ENCODE data around the gene TRA2A.

Gene TRA2A

GRCh38 chr7:23474094-23474828, 57.5 kb downstream of the TRA2A start:
- peaks cover 83% of the 10 kb centered on the region for H3K79me2 ChIP-seq (ENCODE audit: control insufficient read depth, low read length)
- H3K27ac ChIP-seq (ENCODE audit: low read depth, low read length) = peak overlapping the region; percentile 95
- peak overlapping the region; percentile 75 for H3K4me3 ChIP-seq (ENCODE audit: low read length)
- H3K27me3 ChIP-seq (ENCODE audit: control insufficient read depth, low read length) = no peaks in the 10 kb centered on the region
- TF ChIP-seq CTCF (IDR thresholded peaks at IDR 0.05; ENCODE audit: low read depth, low read length, poor library complexity, severe bottlenecking) (no peak), EZH2phosphoT487 (IDR thresholded peaks at IDR 0.05; ENCODE audit: borderline replicate concordance, low read length) (no peak)
- H3F3A ChIP-seq (ENCODE audit: control insufficient read depth, insufficient read depth) = peaks cover 57% of the 10 kb centered on the region
- no peaks in the 10 kb centered on the region for H4K20me1 ChIP-seq (ENCODE audit: control insufficient read depth, insufficient read depth, low read depth, low read length)
- H3K9me2 ChIP-seq (replicated peaks; ENCODE audit: control insufficient read depth, low read length) = no peaks in the 10 kb centered on the region
- peaks cover 39% of the 10 kb centered on the region for H3K4me1 ChIP-seq (ENCODE audit: control insufficient read depth, low read length)
- H3K36me3 ChIP-seq (ENCODE audit: control insufficient read depth, low read length) = peaks cover 43% of the 10 kb centered on the region
- H3K9me3 ChIP-seq (ENCODE audit: control insufficient read depth, insufficient read depth, low read length) = no peaks in the 10 kb centered on the region
- peak overlapping the region; percentile 94 for H3K4me2 ChIP-seq (ENCODE audit: low read length)

DNA sequence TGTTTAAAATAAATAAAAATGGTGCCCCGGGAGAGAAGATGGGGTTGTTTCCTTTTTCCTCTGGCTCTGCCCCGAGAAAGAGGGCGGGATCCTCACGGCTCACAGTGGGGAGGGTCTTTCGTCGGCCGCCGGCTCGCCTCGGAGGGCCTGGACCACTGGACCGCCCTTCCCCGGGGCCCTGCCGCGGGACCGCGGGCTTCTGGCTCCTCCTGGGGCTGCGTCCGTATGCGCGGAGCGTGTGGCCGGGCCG, 58.0 kb downstream of the TRA2A start:
- no peaks in the 10 kb centered on the region for H3K9me3 ChIP-seq (ENCODE audit: control insufficient read depth, insufficient read depth, low read length)
- peak overlapping the region; percentile 94 for H3K4me2 ChIP-seq (ENCODE audit: low read length)
- peaks cover 34% of the 10 kb centered on the region for H3K4me1 ChIP-seq (ENCODE audit: control insufficient read depth, low read length)
- peaks cover 52% of the 10 kb centered on the region for H3F3A ChIP-seq (ENCODE audit: control insufficient read depth, insufficient read depth)
- H4K20me1 ChIP-seq (ENCODE audit: control insufficient read depth, insufficient read depth, low read depth, low read length) = 0 out of 2 replicates have a peak, but pooled peaks cover under 1% of the 10 kb centered on the region
- no peak for TF ChIP-seq EZH2phosphoT487 (IDR thresholded peaks at IDR 0.05; ENCODE audit: borderline replicate concordance, low read length)
- H3K4me3 ChIP-seq (ENCODE audit: low read length) = peak overlapping the region; percentile 75
- H3K79me2 ChIP-seq (ENCODE audit: control insufficient read depth, low read length) = peaks cover 84% of the 10 kb centered on the region
- peaks cover 45% of the 10 kb centered on the region for H3K36me3 ChIP-seq (ENCODE audit: control insufficient read depth, low read length)
- H3K9me2 ChIP-seq (replicated peaks; ENCODE audit: control insufficient read depth, low read length) = no peaks in the 10 kb centered on the region
- peak overlapping the region; percentile 95 for H3K27ac ChIP-seq (ENCODE audit: low read depth, low read length)
- no peaks in the 10 kb centered on the region for H3K27me3 ChIP-seq (ENCODE audit: control insufficient read depth, low read length)

GRCh38 chr7:23472956-23473843, 58.6 kb downstream of the TRA2A start:
- Histone ChIP-seq H4K20me1 (ENCODE audit: control insufficient read depth, insufficient read depth, low read depth, low read length) (peaks cover 6% of the 10 kb centered on the region), H3F3A (ENCODE audit: control insufficient read depth, insufficient read depth) (peaks cover 46% of the 10 kb centered on the region), H3K27ac (ENCODE audit: low read depth, low read length) (peak overlapping the region; percentile 95), H3K4me2 (ENCODE audit: low read length) (peak overlapping the region; percentile 94), H3K36me3 (ENCODE audit: control insufficient read depth, low read length) (peaks cover 51% of the 10 kb centered on the region), H3K9me2 (replicated peaks; ENCODE audit: control insufficient read depth, low read length) (no peaks in the 10 kb centered on the region), H3K4me3 (ENCODE audit: low read length) (peak overlapping the region; percentile 75), H3K9me3 (ENCODE audit: control insufficient read depth, insufficient read depth, low read length) (no peaks in the 10 kb centered on the region), H3K79me2 (ENCODE audit: control insufficient read depth, low read length) (peaks cover 85% of the 10 kb centered on the region), H3K27me3 (ENCODE audit: control insufficient read depth, low read length) (no peaks in the 10 kb centered on the region), H3K4me1 (ENCODE audit: control insufficient read depth, low read length) (peaks cover 28% of the 10 kb centered on the region)
- TF ChIP-seq EZH2phosphoT487 (IDR thresholded peaks at IDR 0.05; ENCODE audit: borderline replicate concordance, low read length) = no peak
- no peak for TF ChIP-seq CTCF (IDR thresholded peaks at IDR 0.05; ENCODE audit: low read depth, low read length, poor library complexity, severe bottlenecking)

GRCh38 chr7:23472556-23472955, 59.2 kb downstream of the TRA2A start:
- TF ChIP-seq CTCF (IDR thresholded peaks at IDR 0.05; ENCODE audit: low read depth, low read length, poor library complexity, severe bottlenecking) (no peak), EZH2phosphoT487 (IDR thresholded peaks at IDR 0.05; ENCODE audit: borderline replicate concordance, low read length) (no peak)
- Histone ChIP-seq H3K79me2 (ENCODE audit: control insufficient read depth, low read length) (peaks cover 86% of the 10 kb centered on the region), H3K9me3 (ENCODE audit: control insufficient read depth, insufficient read depth, low read length) (no peaks in the 10 kb centered on the region), H4K20me1 (ENCODE audit: control insufficient read depth, insufficient read depth, low read depth, low read length) (peaks cover 12% of the 10 kb centered on the region), H3K4me1 (ENCODE audit: control insufficient read depth, low read length) (peaks cover 22% of the 10 kb centered on the region), H3K4me2 (ENCODE audit: low read length) (peak overlapping the region; percentile 94), H3K27ac (ENCODE audit: low read depth, low read length) (peak overlapping the region; percentile 95), H3F3A (ENCODE audit: control insufficient read depth, insufficient read depth) (peaks cover 41% of the 10 kb centered on the region), H3K4me3 (ENCODE audit: low read length) (peak overlapping the region; percentile 75), H3K9me2 (replicated peaks; ENCODE audit: control insufficient read depth, low read length) (no peaks in the 10 kb centered on the region), H3K36me3 (ENCODE audit: control insufficient read depth, low read length) (peaks cover 57% of the 10 kb centered on the region), H3K27me3 (ENCODE audit: control insufficient read depth, low read length) (no peaks in the 10 kb centered on the region)
